Adrenal gland (tissue), 12 donors: ENCODE measurements around the gene DNAH1. TPM values are rescaled to one million over a fixed set of nuclear protein-coding genes. Genes with fewer than 3 reads are reported as not detected.

Source experiments
- DNase-seq, 7 donors: peaks; one replicate each; pipeline ENCODE4 v3.0.0-alpha.2; 2019 to 2020
- H3K27ac ChIP-seq, 5 donors: fragments of 200-600 bp; sonication (generic) in 4 of 5; 1 replicate in 3 of 5; 2 replicates in 2 of 5; pipeline versions ENCODE4 v1.5.1 to v1.8.0; 2016 to 2020; ENCODE audit warnings: mild to moderate bottlenecking in 1 of 5
- H3K27me3 ChIP-seq: fragments of 200-600 bp; 2 replicates; pipeline ENCODE4 v1.8.0; 2021
- H3K36me3 ChIP-seq, 2 donors: fragments of 200-600 bp; replicated peaks in 1 of 2; 1 replicate in 1 of 2; 2 replicates in 1 of 2; pipeline versions ENCODE4 v1.5.1 to v1.8.0; 2018 to 2022
- H3K4me1 ChIP-seq, 2 donors: fragments of 200-600 bp; replicated peaks in 1 of 2; 1 replicate in 1 of 2; 2 replicates in 1 of 2; pipeline versions ENCODE4 v1.5.1 to v1.8.0; 2018 to 2021
- H3K4me3 ChIP-seq, 4 donors: fragments of 200-600 bp; sonication (generic) in 3 of 4; one replicate each; pipeline ENCODE4 v1.5.1; 2016 to 2018
- H3K9me3 ChIP-seq, 3 donors: fragments of 200-600 bp; sonication (generic) in 1 of 3; replicated peaks in 1 of 3; 1 replicate in 2 of 3; 2 replicates in 1 of 3; pipeline versions ENCODE4 v1.5.1 to v1.8.0; 2016 to 2021
- POLR2A ChIP-seq, 2 donors: fragments of 450-650 bp; IDR thresholded peaks; one replicate each; pipeline ENCODE4 v1.6.1; 2017; ENCODE audit warnings: antibody characterized with exemption in 2 of 2, mild to moderate bottlenecking in 2 of 2, moderate library complexity in 1 of 2
- WGBS, 4 donors: extraction: QIAGEN DNeasy Blood & Tissue Kit in 2 of 4; methylation state at CpG; one replicate each; pipeline versions ENCODE4 v1.1.5 to v1.1.7; 2013 to 2017; 5-methylcytosine and 5-hydroxymethylcytosine counted together
- intact Hi-C, 2 donors: fragments of 100-400 bp; cut with DNase I; formaldehyde crosslinking; loops; one replicate each; pipeline versions ENCODE4 v1.14.1 to v1.15.0; 2022 to 2023
- polyA plus RNA-seq, 3 donors: library from polyadenylated mRNA; stranded (reverse); fragments of 200-250 nt in 2 of 3; fragments of 350-450 nt in 1 of 3; fragmentation: Illumina TruSeq in 1 of 3; extraction: RNeasy Lipid Tissue Mini Kit (QIAGEN cat#74804) in 1 of 3; gene quantifications; one replicate each; pipeline ENCODE4 v1.2.3, GENCODE V29; 2013 to 2014
- total RNA-seq, 9 donors: library from RNA; depleted of rRNA in 4 of 9; stranded (reverse); fragments of >200 nt in 4 of 9; fragments of 120-200 nt in 1 of 9; fragmentation: NEBNext Ultra II Directional in 1 of 9; extraction: Animal tissue kit (Norgen Biotek cat#: 25700) in 1 of 9; gene quantifications; one replicate each; pipeline versions ENCODE4 v1.1.0 to v1.2.4, GENCODE V29; 2013 to 2023
- TF ChIP-seq, protein P1 (sequence below), 6 experiments: fragments of 450-650 bp in 4 of 6; fragments of 200-600 bp in 2 of 6; sonication (generic) in 1 of 6; IDR thresholded peaks; 1 replicate in 5 of 6; 2 replicates in 1 of 6; pipeline versions ENCODE4 v1.5.1 to v1.8.0; 2016 to 2021; ENCODE audit warnings: antibody characterized with exemption in 6 of 6, mild to moderate bottlenecking in 2 of 6, moderate library complexity in 1 of 6
- donor health status: healthy with polysubstance abuse.
- donor health status: Bipolar disorder and iron deficiency.
- donor health status: DM: yes; HTN: yes; CAD: no.
- donor health status: DM: no; HTN: no; CAD: no.
- donor health status: DM: no; HTN: no; CAD: no.
- donor health status: DM: yes; HTN: yes; CAD: no.

Gene DNAH1
- total and polyA plus RNA-seq, 12 donors = 2.1 to 24.4 (median 9.0) TPM

DNA sequence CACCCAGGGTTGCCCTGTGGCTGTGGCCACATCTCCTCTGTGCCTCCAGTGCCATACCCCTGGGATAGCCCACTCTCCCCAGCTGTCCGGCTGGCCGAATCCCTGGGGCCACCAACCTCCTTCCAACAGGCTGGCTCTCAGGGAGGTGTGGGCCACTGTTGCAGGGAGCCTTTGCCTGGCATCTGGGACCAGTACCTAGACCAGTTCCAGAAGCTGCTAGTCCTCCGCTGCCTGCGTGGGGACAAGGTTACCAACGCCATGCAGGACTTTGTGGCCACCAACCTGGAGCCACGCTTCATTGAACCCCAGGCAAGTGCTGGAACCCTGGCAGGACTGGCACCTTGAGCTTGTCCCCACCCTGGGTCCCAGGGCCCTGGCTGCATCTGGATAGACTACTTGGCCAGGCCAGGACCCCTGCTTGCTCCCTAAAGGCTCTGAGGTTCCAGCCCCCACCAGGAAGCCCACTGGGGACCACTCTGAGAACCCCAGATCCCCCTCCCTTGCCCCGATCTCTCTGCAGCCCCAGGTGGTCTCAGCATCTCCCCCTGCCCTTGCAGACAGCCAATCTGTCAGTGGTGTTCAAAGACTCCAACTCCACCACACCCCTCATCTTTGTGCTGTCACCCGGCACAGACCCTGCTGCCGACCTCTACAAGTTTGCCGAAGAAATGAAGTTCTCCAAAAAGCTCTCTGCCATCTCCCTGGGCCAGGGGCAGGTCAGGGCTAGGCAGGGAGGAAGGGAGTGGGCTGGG is 78.8 kb downstream of the DNAH1 start:
- TF ChIP-seq, protein P1, sequence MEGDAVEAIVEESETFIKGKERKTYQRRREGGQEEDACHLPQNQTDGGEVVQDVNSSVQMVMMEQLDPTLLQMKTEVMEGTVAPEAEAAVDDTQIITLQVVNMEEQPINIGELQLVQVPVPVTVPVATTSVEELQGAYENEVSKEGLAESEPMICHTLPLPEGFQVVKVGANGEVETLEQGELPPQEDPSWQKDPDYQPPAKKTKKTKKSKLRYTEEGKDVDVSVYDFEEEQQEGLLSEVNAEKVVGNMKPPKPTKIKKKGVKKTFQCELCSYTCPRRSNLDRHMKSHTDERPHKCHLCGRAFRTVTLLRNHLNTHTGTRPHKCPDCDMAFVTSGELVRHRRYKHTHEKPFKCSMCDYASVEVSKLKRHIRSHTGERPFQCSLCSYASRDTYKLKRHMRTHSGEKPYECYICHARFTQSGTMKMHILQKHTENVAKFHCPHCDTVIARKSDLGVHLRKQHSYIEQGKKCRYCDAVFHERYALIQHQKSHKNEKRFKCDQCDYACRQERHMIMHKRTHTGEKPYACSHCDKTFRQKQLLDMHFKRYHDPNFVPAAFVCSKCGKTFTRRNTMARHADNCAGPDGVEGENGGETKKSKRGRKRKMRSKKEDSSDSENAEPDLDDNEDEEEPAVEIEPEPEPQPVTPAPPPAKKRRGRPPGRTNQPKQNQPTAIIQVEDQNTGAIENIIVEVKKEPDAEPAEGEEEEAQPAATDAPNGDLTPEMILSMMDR (IDR thresholded peaks at IDR 0.05) = no peak
- no peak for TF ChIP-seq POLR2A (IDR thresholded peaks at IDR 0.05)
- H3K9me3 ChIP-seq = no peaks in the 10 kb centered on the region
- no peaks in the 10 kb centered on the region for H3K27me3 ChIP-seq
- peaks cover 0 to 5% of the 10 kb centered on the region in 2 donors for H3K36me3 ChIP-seq
- H3K4me3 ChIP-seq = no peak overlapping the region
- DNase-seq = no peak
- 80 to 94% (median 92%) methylated on average over 1 to 10 of the region's 10 CpGs for WGBS, 4 donors
- intact Hi-C loops = no loop called here
- no peak overlapping the region for H3K27ac ChIP-seq
- peaks cover 0 to 7% of the 10 kb centered on the region in 2 donors for H3K4me1 ChIP-seq

GRCh38 chr3:52395503-52395865 is 79.4 kb downstream of the DNAH1 start:
- H3K27ac ChIP-seq = no peak overlapping the region
- no peaks in the 10 kb centered on the region for H3K27me3 ChIP-seq
- H3K9me3 ChIP-seq = no peaks in the 10 kb centered on the region
- no peak for DNase-seq
- H3K4me3 ChIP-seq = no peak overlapping the region
- H3K36me3 ChIP-seq = peaks cover 0 to 8% of the 10 kb centered on the region in 2 donors
- intact Hi-C loops = no loop called here
- TF ChIP-seq, protein P1 (IDR thresholded peaks at IDR 0.05) = no peak
- no peak for TF ChIP-seq POLR2A (IDR thresholded peaks at IDR 0.05)
- H3K4me1 ChIP-seq = peaks cover 0 to 7% of the 10 kb centered on the region in 2 donors
- 83 to 95% (median 89%) methylated on average over 6 to 8 of the region's 8 CpGs for WGBS, 4 donors

GRCh38 chr3:52396011-52396906 is 80.1 kb downstream of the DNAH1 start:
- Histone ChIP-seq H3K4me3 (no peak overlapping the region), H3K9me3 (no peaks in the 10 kb centered on the region), H3K27me3 (no peaks in the 10 kb centered on the region), H3K27ac (no peak overlapping the region), H3K4me1 (peaks cover 0 to 7% of the 10 kb centered on the region in 2 donors), H3K36me3 (peaks cover 0 to 13% of the 10 kb centered on the region in 2 donors)
- DNase-seq = no peak
- intact Hi-C loops = no loop called here
- TF ChIP-seq, protein P1 (IDR thresholded peaks at IDR 0.05) = no peak
- TF ChIP-seq POLR2A (IDR thresholded peaks at IDR 0.05) = no peak
- WGBS, 4 donors = 87 to 95% (median 92%) methylated on average over 15 to 25 of the region's 25 CpGs

GRCh38 chr3:52396907-52397591 is 80.9 kb downstream of the DNAH1 start:
- no peak overlapping the region for H3K27ac ChIP-seq
- H3K4me3 ChIP-seq = no peak overlapping the region
- no peaks in the 10 kb centered on the region for H3K9me3 ChIP-seq
- no peak for DNase-seq
- intact Hi-C loops = no loop called here
- H3K27me3 ChIP-seq = no peaks in the 10 kb centered on the region
- TF ChIP-seq POLR2A (IDR thresholded peaks at IDR 0.05) = no peak
- TF ChIP-seq, protein P1 (IDR thresholded peaks at IDR 0.05) = no peak
- WGBS, 4 donors = 85 to 93% (median 89%) methylated on average over 3 to 10 of the region's 10 CpGs
- peaks cover 0 to 7% of the 10 kb centered on the region in 2 donors for H3K4me1 ChIP-seq
- H3K36me3 ChIP-seq = peaks cover 0 to 21% of the 10 kb centered on the region in 2 donors
